Measurements from ENCODE around the gene PTCRA. TPM values are rescaled to one million over a fixed set of nuclear protein-coding genes. Genes with fewer than 3 reads are reported as not detected.
"Not testable (repeated sequence)": the region's sequence is repeated elsewhere in the genome, so short reads cannot be mapped to it uniquely, and the experiment has no call there.

Gene PTCRA
- total and polyA plus RNA-seq, 3 donors from 2014 or later, result 0.56 TPM; not detected in 2

DNA sequence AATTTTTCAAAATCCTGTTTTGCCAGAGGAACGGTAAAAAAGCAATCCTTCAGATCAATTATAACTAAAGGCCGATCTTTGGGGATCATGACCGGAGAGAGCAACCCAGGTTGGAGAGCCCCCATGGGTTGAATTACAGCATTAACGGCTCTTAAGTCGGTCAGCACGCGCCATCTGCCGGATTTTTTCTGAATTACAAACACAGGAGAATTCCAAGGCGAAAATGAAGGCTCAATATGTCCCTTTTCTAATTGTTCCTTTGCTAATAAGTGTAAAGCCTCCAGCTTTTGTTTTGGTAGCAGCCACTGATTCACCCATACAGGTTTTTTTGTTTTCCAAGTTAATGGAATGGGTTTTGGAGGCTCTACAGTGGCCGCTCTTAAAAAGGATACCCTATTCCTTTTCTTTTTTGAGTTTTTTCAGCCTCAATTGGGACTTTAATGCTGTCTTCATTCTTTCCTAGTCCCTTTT is 16.9 kb upstream of the PTCRA start:
- no peaks in the 10 kb centered on the region for H3K36me3 ChIP-seq (ENCODE audit: low read depth, missing control alignments)
- peak overlapping the region in 1 of 2 donors; percentile 75 for H3K27ac ChIP-seq
- peak; percentile 91 for DNase-seq
- H3K9me3 ChIP-seq, result no peaks in the 10 kb centered on the region
- no peak overlapping the region for H3K4me3 ChIP-seq
- peaks cover 30% of the 10 kb centered on the region for H3K4me1 ChIP-seq
- no peaks in the 10 kb centered on the region for H3K27me3 ChIP-seq
- intact Hi-C loops (cut with DNase I; ENCODE audit: low total_unique reads), result no loop called here
- TF ChIP-seq POLR2A (IDR thresholded peaks at IDR 0.05), result no peak
- TF ChIP-seq, protein P1, sequence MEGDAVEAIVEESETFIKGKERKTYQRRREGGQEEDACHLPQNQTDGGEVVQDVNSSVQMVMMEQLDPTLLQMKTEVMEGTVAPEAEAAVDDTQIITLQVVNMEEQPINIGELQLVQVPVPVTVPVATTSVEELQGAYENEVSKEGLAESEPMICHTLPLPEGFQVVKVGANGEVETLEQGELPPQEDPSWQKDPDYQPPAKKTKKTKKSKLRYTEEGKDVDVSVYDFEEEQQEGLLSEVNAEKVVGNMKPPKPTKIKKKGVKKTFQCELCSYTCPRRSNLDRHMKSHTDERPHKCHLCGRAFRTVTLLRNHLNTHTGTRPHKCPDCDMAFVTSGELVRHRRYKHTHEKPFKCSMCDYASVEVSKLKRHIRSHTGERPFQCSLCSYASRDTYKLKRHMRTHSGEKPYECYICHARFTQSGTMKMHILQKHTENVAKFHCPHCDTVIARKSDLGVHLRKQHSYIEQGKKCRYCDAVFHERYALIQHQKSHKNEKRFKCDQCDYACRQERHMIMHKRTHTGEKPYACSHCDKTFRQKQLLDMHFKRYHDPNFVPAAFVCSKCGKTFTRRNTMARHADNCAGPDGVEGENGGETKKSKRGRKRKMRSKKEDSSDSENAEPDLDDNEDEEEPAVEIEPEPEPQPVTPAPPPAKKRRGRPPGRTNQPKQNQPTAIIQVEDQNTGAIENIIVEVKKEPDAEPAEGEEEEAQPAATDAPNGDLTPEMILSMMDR (IDR thresholded peaks at IDR 0.05), result peak; percentile 67 to 82 (median 73)
- WGBS, 2 donors, result 19 to 33% methylated on average over 10 of the region's 10 CpGs

- H3K4me3 ChIP-seq, result no peak overlapping the region
- no peaks in the 10 kb centered on the region for H3K27me3 ChIP-seq
- H3K36me3 ChIP-seq (ENCODE audit: low read depth, missing control alignments), result no peaks in the 10 kb centered on the region
- intact Hi-C loops (cut with DNase I; ENCODE audit: low total_unique reads), result loop anchor here (10.0 kb wide), 1 partner anchor 245 kb away; no protein-coding TSS in a partner anchor
- DNase-seq, result no peak
- TF ChIP-seq, protein P1 (IDR thresholded peaks at IDR 0.05), result no peak
- no peak for TF ChIP-seq POLR2A (IDR thresholded peaks at IDR 0.05)
- H3K9me3 ChIP-seq, result no peaks in the 10 kb centered on the region
- H3K4me1 ChIP-seq, result peaks cover 24% of the 10 kb centered on the region
- 32 to 58% methylated on average over 8 of the region's 8 CpGs for WGBS, 2 donors
- H3K27ac ChIP-seq, result no peak overlapping the region
These were observed 16.0 kb upstream of the PTCRA start for GRCh38 chr6:42899871-42900270.

GRCh38 chr6:42901538-42901957 is 14.3 kb upstream of the PTCRA start:
- Histone ChIP-seq H3K9me3 (no peaks in the 10 kb centered on the region), H3K36me3 (ENCODE audit: low read depth, missing control alignments) (no peaks in the 10 kb centered on the region), H3K27me3 (no peaks in the 10 kb centered on the region), H3K27ac (peak overlapping the region in 1 of 2 donors; percentile 87), H3K4me1 (peaks cover 24% of the 10 kb centered on the region), H3K4me3 (no peak overlapping the region)
- intact Hi-C loops (cut with DNase I; ENCODE audit: low total_unique reads), result loop anchor here (10.0 kb wide), 1 partner anchor 243 kb away; no protein-coding TSS in a partner anchor
- WGBS, 2 donors, result 5 to 8% methylated on average over 11 of the region's 11 CpGs
- no peak for TF ChIP-seq POLR2A (IDR thresholded peaks at IDR 0.05)
- TF ChIP-seq, protein P1 (IDR thresholded peaks at IDR 0.05), result peak; percentile 92 to 97 (median 95)
- peak; percentile 90 for DNase-seq

GRCh38 chr6:42902429-42903263 is 13.2 kb upstream of the PTCRA start:
- H3K27me3 ChIP-seq; H3K9me3 ChIP-seq; H3K4me3 ChIP-seq; H3K36me3 ChIP-seq (ENCODE audit: low read depth, missing control alignments): not testable (repeated sequence)
- Histone ChIP-seq H3K4me1 (peaks cover 32% of the 10 kb centered on the region), H3K27ac (peak overlapping the region; percentile 76 to 87)
- 34 to 45% methylated on average over 19 to 22 of the region's 22 CpGs for WGBS, 2 donors
- intact Hi-C loops (cut with DNase I; ENCODE audit: low total_unique reads), result loop anchor here (10.0 kb wide), 1 partner anchor 242 kb away; no protein-coding TSS in a partner anchor
- peak; percentile 40 for DNase-seq

GRCh38 chr6:42904467-42904866 is 11.4 kb upstream of the PTCRA start:
- intact Hi-C loops (cut with DNase I; ENCODE audit: low total_unique reads), result loop anchor here (10.0 kb wide), 1 partner anchor 240 kb away; no protein-coding TSS in a partner anchor
- DNase-seq, result no peak
- Histone ChIP-seq H3K4me1 (peaks cover 34% of the 10 kb centered on the region), H3K9me3 (no peaks in the 10 kb centered on the region), H3K36me3 (ENCODE audit: low read depth, missing control alignments) (no peaks in the 10 kb centered on the region), H3K4me3 (no peak overlapping the region), H3K27ac (no peak overlapping the region), H3K27me3 (no peaks in the 10 kb centered on the region)
- TF ChIP-seq POLR2A (IDR thresholded peaks at IDR 0.05), result no peak
- TF ChIP-seq, protein P1 (IDR thresholded peaks at IDR 0.05), result no peak
- 86 to 91% methylated on average over 9 to 10 of the region's 10 CpGs for WGBS, 2 donors
